IMR-90 (cell line): Measurements from ENCODE around the gene ATP6V1G1. TPM values are rescaled to one million over a fixed set of nuclear protein-coding genes. Genes with fewer than 3 reads are reported as not detected.

Experiments used
- ATAC-seq: fragments of 200-7000 bp; cut with Tn5 transposase; 2 replicates; pipeline ENCODE4 v1.9.1; 2020; ENCODE audit warnings: low read depth, mild to moderate bottlenecking, moderate library complexity
- BruUV-seq: library from RNA; stranded (reverse); fragments of 400-500 nt; replicated peaks from 2 replicates; lab custom pipeline; 2021; lab: Mats Ljungman, UMichigan
- CTCF ChIA-PET: fragments of 300-600 bp; formaldehyde crosslinking; extraction: SDS; loops from one replicate; lab custom pipeline; 2021; ENCODE audit warnings: antibody characterized with exemption; lab: Yijun Ruan, JAX
- POLR2A ChIA-PET: fragments of 300-600 bp; sonication (Branson Sonifier 250); formaldehyde crosslinking; loops from one replicate; lab custom pipeline; 2022; ENCODE audit warnings: antibody characterized with exemption; ENCODE audit not compliant: unreplicated experiment; lab: Charles Lee
- DNase-seq: peaks from one replicate; pipeline ENCODE4 v3.0.0; 2013
- H2AFZ ChIP-seq: replicated peaks from 2 replicates; pipeline ENCODE3; 2013; ENCODE audit warnings: low read length, mild to moderate bottlenecking; ENCODE audit not compliant: poor library complexity
- H2AK5ac ChIP-seq: 2 replicates; pipeline ENCODE4 v1.6.1; 2013; ENCODE audit warnings: low read depth, low read length, inconsistent platforms
- H2AK9ac ChIP-seq: replicated peaks from 2 replicates; pipeline ENCODE3; 2013; ENCODE audit warnings: mild to moderate bottlenecking, low read depth, low read length, moderate library complexity; ENCODE audit not compliant: poor library complexity
- H2BK120ac ChIP-seq: 2 replicates; pipeline ENCODE4 v1.6.1; 2013; ENCODE audit warnings: low read depth, low read length, inconsistent platforms
- H2BK15ac ChIP-seq: 3 replicates; pipeline ENCODE4 v1.6.1; 2013; ENCODE audit warnings: low read depth, low read length, inconsistent platforms
- H2BK20ac ChIP-seq: 2 replicates; pipeline ENCODE4 v1.6.1; 2013; ENCODE audit warnings: low read depth, mild to moderate bottlenecking, inconsistent platforms, low read length, moderate library complexity
- H2BK5ac ChIP-seq: 2 replicates; pipeline ENCODE4 v1.6.1; 2013; ENCODE audit warnings: mild to moderate bottlenecking, low read depth, low read length, inconsistent platforms; ENCODE audit not compliant: poor library complexity, severe bottlenecking
- H3K14ac ChIP-seq: replicated peaks from 2 replicates; pipeline ENCODE4 v1.6.1; 2013; ENCODE audit warnings: low read depth, low read length, inconsistent platforms
- H3K18ac ChIP-seq: 2 replicates; pipeline ENCODE4 v1.6.1; 2013; ENCODE audit warnings: low read depth, low read length, control low read depth
- H3K23ac ChIP-seq: 2 replicates; pipeline ENCODE4 v1.6.1; 2013; ENCODE audit warnings: low read depth, low read length, inconsistent platforms
- H3K27ac ChIP-seq: 2 replicates; pipeline ENCODE4 v1.5.1; 2013; ENCODE audit warnings: mild to moderate bottlenecking, control low read depth, low read length; ENCODE audit not compliant: insufficient read depth
- H3K27me3 ChIP-seq: 2 replicates; pipeline ENCODE4 v1.6.1; 2013; ENCODE audit warnings: low read length; ENCODE audit not compliant: control insufficient read depth, insufficient read depth
- H3K36me3 ChIP-seq: 2 replicates; pipeline ENCODE4 v1.6.1; 2013; ENCODE audit warnings: low read length, mixed read lengths; ENCODE audit not compliant: control insufficient read depth, insufficient read depth
- H3K4ac ChIP-seq: 2 replicates; pipeline ENCODE4 v1.6.1; 2013; ENCODE audit warnings: low read depth, low read length, inconsistent platforms
- H3K4me1 ChIP-seq: 2 replicates; pipeline ENCODE4 v1.6.1; 2013; ENCODE audit warnings: low read length, mixed read lengths; ENCODE audit not compliant: control insufficient read depth, insufficient read depth
- H3K4me2 ChIP-seq: 2 replicates; pipeline ENCODE4 v1.6.1; 2013; ENCODE audit warnings: low read depth, mild to moderate bottlenecking, control low read depth, low read length, moderate library complexity
- H3K4me3 ChIP-seq: 2 replicates; pipeline ENCODE4 v1.5.1; 2013; ENCODE audit warnings: low read depth, mild to moderate bottlenecking, control low read depth, low read length, moderate library complexity; ENCODE audit not compliant: insufficient read depth
- H3K56ac ChIP-seq: 2 replicates; pipeline ENCODE4 v1.6.1; 2013; ENCODE audit warnings: low read length, inconsistent platforms; ENCODE audit not compliant: insufficient read depth; ENCODE audit errors: extremely low read depth
- H3K79me1 ChIP-seq, 2 experiments: 2 replicates each; pipeline ENCODE4 v1.6.1; 2013; ENCODE audit warnings: low read length in 2 of 2, inconsistent platforms in 1 of 2, low read depth in 1 of 2
- H3K9ac ChIP-seq: 2 replicates; pipeline ENCODE4 v1.6.1; 2013; ENCODE audit warnings: low read depth, low read length, control low read depth
- H3K9me1 ChIP-seq: 2 replicates; pipeline ENCODE4 v1.6.1; 2013; ENCODE audit warnings: low read length, inconsistent platforms; ENCODE audit not compliant: insufficient read depth
- H3K9me3 ChIP-seq: 2 replicates; pipeline ENCODE4 v1.6.1; 2013; ENCODE audit warnings: low read length; ENCODE audit not compliant: control insufficient read depth, insufficient read depth
- H4K20me1 ChIP-seq: 2 replicates; pipeline ENCODE4 v1.6.1; 2013; ENCODE audit warnings: low read length, inconsistent platforms; ENCODE audit not compliant: insufficient read depth
- H4K5ac ChIP-seq: 2 replicates; pipeline ENCODE4 v1.6.1; 2013; ENCODE audit warnings: mild to moderate bottlenecking, low read depth, low read length, control low read depth
- H4K8ac ChIP-seq, 2 experiments: 2 replicates each; pipeline ENCODE4 v1.6.1; 2013; ENCODE audit warnings: low read depth in 2 of 2, low read length in 2 of 2, control low read depth in 1 of 2, inconsistent platforms in 1 of 2
- H4K91ac ChIP-seq: 2 replicates; pipeline ENCODE4 v1.6.1; 2013; ENCODE audit warnings: low read depth, low read length, inconsistent platforms; ENCODE audit not compliant: insufficient read depth
- CHD1 ChIP-seq: IDR thresholded peaks from 2 replicates; pipeline ENCODE4 v1.6.1; 2012; ENCODE audit warnings: low read depth, low read length, improper control_type of control experiment
- MXI1 ChIP-seq: IDR thresholded peaks from 2 replicates; pipeline ENCODE4 v1.6.1; 2012; ENCODE audit warnings: low read depth, mild to moderate bottlenecking, low read length, moderate library complexity, borderline replicate concordance
- NFE2L2 ChIP-seq: fragments of 150-350 bp; IDR thresholded peaks from 2 replicates; pipeline ENCODE4 v1.6.1; 2016; ENCODE audit warnings: low read depth, mild to moderate bottlenecking, low read length
- RAD21 ChIP-seq: IDR thresholded peaks from 2 replicates; pipeline ENCODE4 v1.6.1; 2012; ENCODE audit warnings: low read length, improper control_type of control experiment
- WGBS, 2 experiments: methylation state at CpG; one replicate each; pipeline versions ENCODE4 v1.1.5 to v1.1.7; 2013; ENCODE audit warnings: missing lambda C conversion rate in 2 of 2; ENCODE audit not compliant: insufficient read length in 1 of 2; ENCODE audit errors: extremely low coverage in 2 of 2; 5-methylcytosine and 5-hydroxymethylcytosine counted together
- dilution Hi-C: fragments of 300-500 bp; cut with HindIII; formaldehyde crosslinking; loops from one replicate; pipeline ENCODE4 v1.14.3; 2018; ENCODE audit warnings: low sequenced_read_pairs; ENCODE audit not compliant: unreplicated experiment
- in situ Hi-C: fragments of 300-500 bp; cut with MboI; formaldehyde crosslinking; loops from 3 replicates; pipeline ENCODE4 v1.14.3; 2019; ENCODE audit warnings: low sequenced_read_pairs, inconsistent platforms, mixed read lengths
- intact Hi-C: fragments of 100-400 bp; cut with micrococcal nuclease; formaldehyde crosslinking; loops from 2 replicates; pipeline ENCODE4 v1.10.0; 2022
- polyA plus RNA-seq, 3 experiments: library from polyadenylated mRNA; depleted of rRNA; stranded (reverse); fragments of >200 nt; gene quantifications; 2 replicates each; pipeline ENCODE4 v1.2.3, GENCODE V29; 2012; ENCODE audit warnings: low replicate concordance in 1 of 3
- total RNA-seq: library from RNA; depleted of rRNA; stranded (reverse); fragments of >200 nt; gene quantifications from 2 replicates; pipeline ENCODE4 v1.2.3, GENCODE V29; 2012

Gene ATP6V1G1
- total and polyA plus RNA-seq, 2 of the 4 experiments (the other 2 are of a cell fraction) = 52.0 to 70.9 TPM

DNA sequence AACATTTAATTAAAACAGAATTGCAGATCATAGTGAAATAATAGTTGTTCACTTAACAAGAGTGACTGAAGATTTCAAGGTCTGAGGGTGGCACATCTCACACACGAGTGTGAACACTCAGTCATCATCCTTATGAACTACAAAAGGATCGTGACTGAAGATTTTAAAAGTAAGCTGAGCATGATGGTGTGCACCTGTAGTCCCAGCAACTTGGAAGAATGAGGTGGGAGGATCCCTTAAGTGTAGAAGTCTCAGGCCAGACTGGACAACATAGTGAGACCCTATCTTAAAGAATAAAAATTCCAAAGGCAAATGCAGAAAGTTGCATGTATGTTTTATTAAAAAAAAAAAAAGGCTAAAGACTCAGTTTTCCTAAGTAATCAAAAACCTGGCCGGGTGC lies 22.4 kb upstream of the ATP6V1G1 start:
- dilution Hi-C loops = no loop called here
- intact Hi-C loops = no loop called here
- no CpG with 5 or more reads among the region's 3 CpGs for WGBS, 2 experiments
- Histone ChIP-seq H2AFZ (no peak overlapping the region), H3K18ac (no peak overlapping the region), H2BK20ac (no peak overlapping the region), H3K9ac (no peak overlapping the region), H2BK5ac (no peak overlapping the region), H3K56ac (no peak overlapping the region), H4K5ac (no peak overlapping the region), H3K9me3 (no peaks in the 10 kb centered on the region), H3K4me2 (no peak overlapping the region), H3K36me3 (no peaks in the 10 kb centered on the region), H4K20me1 (no peaks in the 10 kb centered on the region), H3K79me1 (no peaks in the 10 kb centered on the region), H2BK120ac (no peak overlapping the region), H2BK15ac (no peak overlapping the region), H4K8ac (no peak overlapping the region), H3K14ac (no peak overlapping the region), H2AK9ac (no peak overlapping the region), H3K4me1 (no peaks in the 10 kb centered on the region), H3K4me3 (no peak overlapping the region), H3K4ac (no peak overlapping the region), H3K23ac (no peak overlapping the region), H3K27me3 (peaks cover 3% of the 10 kb centered on the region; the same call in 1 of the 2 replicates), H3K9me1 (no peaks in the 10 kb centered on the region), H2AK5ac (no peak overlapping the region), H4K91ac (no peak overlapping the region), H3K27ac (no peak overlapping the region)
- no TSS peak for BruUV-seq
- TF ChIP-seq NFE2L2 (no peak), CHD1 (no peak), MXI1 (no peak), RAD21 (no peak)
- CTCF ChIA-PET = no interaction called here
- ATAC-seq (no peak), DNase-seq (no peak)
- in situ Hi-C loops = no loop called here
- POLR2A ChIA-PET = no interaction called here
